HG02571 (cell line): ENCODE measurements around the gene VAPA.
A peak's percentile ranks its signal among the peaks of the same experiment; 100 is the strongest.

Source experiments
- ATAC-seq: cut with Tn5 transposase; IDR thresholded peaks from one replicate; pipeline ENCODE4 v1.9.1; 2021; ENCODE audit warnings: mild to moderate bottlenecking, moderate library complexity; ENCODE audit not compliant: unreplicated experiment

VAPA gene

GRCh38 chr18:9913526-9914333, at the start of gene VAPA:
TSS of gene VAPA (plus strand) at chr18:9914016. CDS start at chr18:9914257, 241 bp downstream.
- peak; percentile 80 for ATAC-seq

- ATAC-seq, result no peak
Measured at GRCh38 chr18:9865764-9866490, 47.9 kb upstream of the VAPA start.

- no peak for ATAC-seq
Measured at GRCh38 chr18:9866627-9867026, 47.2 kb upstream of the VAPA start.

DNA sequence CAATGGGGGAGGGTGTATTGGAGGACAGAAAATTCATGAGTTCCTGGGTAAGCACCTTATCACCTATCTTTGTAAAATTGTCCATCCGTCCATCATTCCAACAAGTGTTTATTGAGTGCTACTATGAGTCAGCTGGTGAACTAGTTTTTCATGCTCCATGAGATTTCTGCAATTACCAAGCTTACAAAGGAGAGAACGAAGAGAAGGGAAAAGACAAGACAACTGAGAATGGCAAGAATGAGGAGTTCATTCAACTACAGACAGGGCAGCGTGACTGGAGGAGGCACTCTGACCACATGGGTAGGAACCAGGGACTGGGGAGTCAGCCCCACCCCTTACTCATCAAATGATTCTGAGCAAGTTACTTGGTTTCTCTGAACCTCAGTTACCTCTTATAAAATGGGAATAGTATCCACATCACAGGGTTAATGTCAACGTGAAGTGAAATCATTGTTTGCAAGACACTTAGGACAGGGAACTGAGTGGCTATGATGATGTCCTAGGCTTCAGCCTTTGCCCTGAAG, 46.7 kb upstream of the VAPA start:
- ATAC-seq, result no peak

- ATAC-seq, result no peak
Measured at GRCh38 chr18:9868857-9869714, 44.7 kb upstream of the VAPA start.

DNA sequence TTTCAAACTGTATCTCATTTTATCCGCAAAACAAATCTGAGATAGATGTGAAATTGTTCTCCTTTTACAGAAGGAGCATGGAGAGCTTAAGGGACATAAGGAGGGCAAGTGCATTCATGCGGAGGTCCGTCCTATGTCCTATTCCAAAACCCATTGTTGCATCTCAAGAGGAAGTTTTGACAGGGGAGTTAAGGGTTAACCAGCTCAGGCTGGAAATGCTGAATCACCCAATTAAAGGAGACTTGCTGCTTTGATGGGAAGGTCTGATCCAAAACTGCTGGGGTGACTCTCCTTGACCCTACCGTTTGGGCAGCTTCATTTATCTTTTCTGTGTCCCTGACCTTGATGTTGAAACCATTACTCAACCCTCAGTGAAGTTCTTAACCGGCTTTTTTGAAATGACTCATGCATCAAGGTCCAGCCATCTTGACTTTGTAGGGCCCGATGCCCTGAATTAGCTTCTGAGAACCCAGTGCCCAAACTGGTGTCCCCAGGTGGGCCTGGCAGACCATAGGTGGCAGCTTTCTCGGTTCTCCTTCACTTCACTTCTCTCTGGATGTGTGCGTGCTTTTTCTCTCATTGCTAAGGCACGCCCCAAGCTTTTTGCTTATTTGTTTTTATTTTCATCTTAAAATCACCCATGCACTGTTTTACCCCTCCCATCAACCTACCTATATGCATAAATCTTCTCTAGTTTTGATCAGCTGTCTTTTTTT, 43.9 kb upstream of the VAPA start:
- no peak for ATAC-seq

DNA sequence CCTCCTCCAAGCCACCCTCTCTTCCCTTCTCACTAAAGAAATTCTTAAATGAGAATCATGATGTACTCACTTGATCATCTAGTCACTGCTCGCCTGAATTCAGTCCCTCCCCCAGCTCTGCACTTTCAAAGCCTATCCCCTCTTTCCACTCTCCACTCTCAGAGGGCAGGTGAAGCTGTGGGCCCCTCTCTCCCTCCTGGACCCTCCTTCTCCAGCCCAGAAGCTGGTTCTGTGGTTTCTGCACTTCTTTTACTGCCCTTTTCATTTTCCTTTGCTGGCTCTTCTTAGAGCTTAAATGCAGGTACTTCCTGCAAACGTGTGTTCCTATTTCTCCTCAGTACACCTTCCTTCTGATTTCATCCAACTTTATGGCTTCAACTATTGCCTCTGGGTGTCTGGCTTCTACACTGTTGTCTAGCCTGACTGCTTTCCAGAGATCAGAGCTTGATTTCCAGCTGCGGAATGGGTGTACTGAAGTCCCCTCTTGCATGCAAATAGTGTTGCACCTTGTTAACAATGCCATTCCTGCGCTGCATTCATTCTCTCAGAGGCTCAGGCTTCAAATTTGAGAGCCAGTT, 43.3 kb upstream of the VAPA start:
- no peak for ATAC-seq

DNA sequence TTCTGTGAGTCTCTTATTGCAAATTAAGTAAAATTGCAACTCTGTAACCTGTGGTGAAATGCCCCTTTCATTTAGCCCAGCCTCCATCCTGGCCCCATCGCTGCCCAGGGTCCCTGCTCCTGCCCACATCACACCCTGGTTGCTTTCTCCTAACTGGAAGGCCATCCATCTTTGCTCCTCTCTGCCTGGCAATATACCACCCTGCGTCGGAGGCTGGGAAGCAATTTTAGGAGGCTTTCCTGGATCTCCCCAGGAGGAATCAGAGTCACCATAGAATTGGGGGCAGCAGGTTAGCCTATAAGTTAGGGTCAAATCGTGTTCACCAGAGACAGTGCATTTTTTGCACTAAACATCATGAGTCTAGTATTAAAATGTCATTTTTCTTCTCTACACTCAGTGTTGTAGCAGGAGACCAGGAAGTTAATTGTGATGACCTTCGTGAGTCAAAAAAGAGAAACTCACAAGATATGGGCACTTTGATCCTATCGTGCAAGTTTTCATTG, 42.5 kb upstream of the VAPA start:
- ATAC-seq, result no peak

- ATAC-seq, result no peak
Measured at GRCh38 chr18:9872823-9873222, 41.0 kb upstream of the VAPA start.

DNA sequence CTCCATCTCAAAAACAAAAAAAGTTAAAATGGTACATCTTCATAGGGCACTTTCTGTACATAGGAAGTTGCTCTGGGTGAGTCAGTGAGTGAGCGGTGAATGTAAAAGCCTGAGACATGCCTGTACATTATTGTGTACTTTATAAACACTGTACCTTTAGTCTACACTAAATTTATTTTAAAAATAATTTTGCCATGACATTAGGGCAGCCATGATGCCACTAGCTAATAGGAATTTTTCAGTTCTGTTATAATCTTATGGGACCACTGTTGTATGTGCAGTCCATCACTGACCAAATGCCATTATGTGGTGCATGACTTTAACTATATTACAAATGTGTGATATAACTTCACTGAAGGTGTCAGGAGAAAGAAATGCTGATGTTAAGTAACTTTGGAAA, 39.1 kb upstream of the VAPA start:
- no peak for ATAC-seq

GRCh38 chr18:9876212-9876866, 37.5 kb upstream of the VAPA start:
- ATAC-seq, result no peak

- ATAC-seq, result no peak
Measured at GRCh38 chr18:9876867-9877654, 36.8 kb upstream of the VAPA start.

- no peak for ATAC-seq
Measured at GRCh38 chr18:9877655-9878014, 36.2 kb upstream of the VAPA start.

DNA sequence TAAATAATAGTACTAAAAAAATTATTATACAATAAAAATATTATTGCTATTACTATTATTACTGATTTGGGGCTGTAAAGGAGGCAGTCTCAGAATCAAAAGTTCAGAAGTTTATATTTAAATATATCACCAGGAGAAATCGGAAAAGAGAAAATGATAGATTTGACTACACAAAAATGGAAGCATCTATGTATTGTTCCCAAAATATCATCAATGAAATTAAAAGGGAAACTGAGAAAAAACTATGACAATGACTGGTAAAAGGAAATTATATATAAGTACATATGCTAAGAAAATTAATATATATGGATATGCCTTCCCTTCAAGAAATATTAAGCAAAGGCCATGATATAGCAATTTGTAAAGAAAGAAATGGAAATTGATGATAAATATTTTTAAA, 35.7 kb upstream of the VAPA start:
- no peak for ATAC-seq

DNA sequence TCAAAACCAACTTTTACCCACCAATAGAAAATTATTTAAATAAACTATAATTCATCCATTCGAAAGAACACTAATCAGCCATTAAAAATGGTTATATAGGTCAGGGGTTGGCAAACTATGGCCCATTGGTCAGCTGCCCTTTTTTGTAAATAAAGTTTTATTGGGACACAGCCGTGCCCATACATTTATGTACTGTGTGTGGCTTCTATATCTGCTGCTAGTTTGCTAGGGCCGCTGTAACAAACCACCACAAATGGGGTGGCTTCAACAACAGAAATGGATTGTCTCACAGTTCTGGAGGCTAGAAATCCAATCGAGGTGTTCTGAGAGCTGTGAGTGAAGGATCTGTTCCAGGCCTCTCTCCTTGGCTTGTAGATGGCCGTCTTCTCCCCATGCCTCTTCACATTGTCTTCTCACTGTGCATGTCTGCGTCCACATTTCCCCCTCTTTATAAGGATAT, 35.0 kb upstream of the VAPA start:
- ATAC-seq, result no peak

GRCh38 chr18:9884090-9884489, 29.7 kb upstream of the VAPA start:
- no peak for ATAC-seq

DNA sequence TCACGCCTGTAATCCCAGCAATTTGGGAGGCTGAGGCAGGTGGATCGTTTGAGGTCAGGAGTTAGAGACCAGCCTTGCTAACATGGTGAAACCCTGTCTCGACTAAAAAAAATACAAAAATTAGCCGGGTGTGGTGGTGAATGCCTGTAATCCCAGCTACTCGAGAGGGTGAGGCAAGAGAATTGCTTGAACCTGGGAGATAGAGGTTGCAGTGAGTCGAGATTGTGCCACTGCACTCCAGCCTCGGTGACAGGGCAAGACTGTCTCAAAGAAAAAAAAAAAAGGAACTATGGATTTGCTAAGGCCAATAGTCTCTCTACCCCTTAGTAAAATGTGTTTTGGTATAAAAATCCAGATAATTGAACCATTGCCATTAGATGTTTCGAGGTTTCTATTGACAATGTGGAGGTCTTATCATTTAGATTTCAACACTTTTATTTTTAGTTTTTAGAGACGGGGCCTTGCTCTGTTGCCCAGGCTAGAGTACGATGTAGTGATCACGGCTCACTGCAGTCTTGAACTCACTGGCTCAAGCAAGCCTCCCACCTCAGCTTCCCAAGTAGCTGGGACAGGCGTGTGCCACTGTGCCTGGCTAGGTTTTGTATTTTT, 29.2 kb upstream of the VAPA start:
- ATAC-seq, result no peak
